ENCODE data around the gene MLLT6. TPM values are rescaled to one million over a fixed set of nuclear protein-coding genes. Genes with fewer than 3 reads are reported as not detected.

The MLLT6 gene
- total and polyA plus RNA-seq, 2 of the 4 experiments (the other 2 are of a cell fraction): 7.2 to 21.2 TPM

- dilution Hi-C loops (cut with HindIII; ENCODE audit: low sequenced_read_pairs, unreplicated experiment) (no loop called here), intact Hi-C loops (cut with micrococcal nuclease) (no loop called here), in situ Hi-C loops (cut with MboI; ENCODE audit: low sequenced_read_pairs) (loop anchor here (10.0 kb wide), 2 partner anchors 99 to 309 kb away; partner anchors contain the start of gene SOCS7)
- no peaks in the 10 kb centered on the region for H3K36me3 ChIP-seq (ENCODE audit: control insufficient read depth, insufficient read depth, low read length)
- 64% methylated on average over 3 of the region's 9 CpGs; no CpG with 5 or more reads in 1 of the 2 experiments for WGBS, 2 experiments (ENCODE audit: extremely low coverage in 2 of 2, insufficient read length in 1 of 2)
- no peak overlapping the region for H2BK5ac ChIP-seq (ENCODE audit: low read depth, low read length, poor library complexity, severe bottlenecking)
- H4K20me1 ChIP-seq (ENCODE audit: insufficient read depth, low read length): no peaks in the 10 kb centered on the region
- no peak overlapping the region for H4K8ac ChIP-seq (ENCODE audit: low read depth in 2 of 2, low read length in 2 of 2)
- no peaks in the 10 kb centered on the region for H3K9me3 ChIP-seq (ENCODE audit: control insufficient read depth, insufficient read depth, low read length)
- no peak overlapping the region for H3K14ac ChIP-seq (replicated peaks; ENCODE audit: low read depth, low read length)
- no peaks in the 10 kb centered on the region for H3K4me1 ChIP-seq (ENCODE audit: control insufficient read depth, insufficient read depth, low read length)
- ATAC-seq (ENCODE audit: low read depth) (no peak), DNase-seq (no peak)
- no peak overlapping the region for H3K23ac ChIP-seq (ENCODE audit: low read depth, low read length)
- H2AFZ ChIP-seq (replicated peaks; ENCODE audit: low read length, poor library complexity): no peak overlapping the region
- no peak overlapping the region for H3K4me2 ChIP-seq (ENCODE audit: low read depth, low read length)
- H4K5ac ChIP-seq (ENCODE audit: low read depth, low read length): no peak overlapping the region
- no peak overlapping the region for H3K18ac ChIP-seq (ENCODE audit: low read depth, low read length)
- no peak overlapping the region for H4K91ac ChIP-seq (ENCODE audit: insufficient read depth, low read depth, low read length)
- no peak overlapping the region for H3K27ac ChIP-seq (ENCODE audit: insufficient read depth, low read length)
- no peaks in the 10 kb centered on the region; the same call in 1 of the 2 replicates for H3K9me1 ChIP-seq (ENCODE audit: insufficient read depth, low read length)
- TF ChIP-seq NFE2L2 (IDR thresholded peaks at IDR 0.05; ENCODE audit: low read depth, low read length): no peak
- no peak for TF ChIP-seq MAZ (IDR thresholded peaks at IDR 0.05; ENCODE audit: borderline replicate concordance, low read depth, low read length)
- TF ChIP-seq RCOR1 (IDR thresholded peaks at IDR 0.05; ENCODE audit: insufficient replicate concordance, low read length): no peak
- no peak for TF ChIP-seq CEBPB (IDR thresholded peaks at IDR 0.05; ENCODE audit: low read depth, low read length)
- TF ChIP-seq FOS (IDR thresholded peaks at IDR 0.05; ENCODE audit: low read depth, low read length): no peak
- no peak for TF ChIP-seq CTCF (conservative IDR thresholded peaks at IDR 0.05; ENCODE audit: low read depth, low read length)
- no peak for TF ChIP-seq RFX5 (IDR thresholded peaks at IDR 0.05; ENCODE audit: low read depth, low read length)
- TF ChIP-seq MAFK (IDR thresholded peaks at IDR 0.05; ENCODE audit: low read depth, low read length): no peak
- TF ChIP-seq MXI1 (IDR thresholded peaks at IDR 0.05; ENCODE audit: borderline replicate concordance, low read depth, low read length): no peak
- TF ChIP-seq ELK1 (IDR thresholded peaks at IDR 0.05; ENCODE audit: borderline replicate concordance, low read depth, low read length): no peak
- TF ChIP-seq RAD21 (IDR thresholded peaks at IDR 0.05; ENCODE audit: low read length): no peak
- TF ChIP-seq CHD1 (IDR thresholded peaks at IDR 0.05; ENCODE audit: low read depth, low read length): no peak
- TF ChIP-seq USF2 (IDR thresholded peaks at IDR 0.05; ENCODE audit: low read depth, low read length): no peak
- TF ChIP-seq BHLHE40 (IDR thresholded peaks at IDR 0.05; ENCODE audit: low read depth, low read length): no peak
- no peak for TF ChIP-seq POLR2A (IDR thresholded peaks at IDR 0.05; ENCODE audit: low read depth, low read length)
- CTCF ChIA-PET: interaction anchor here (0.7 to 1.8 kb wide), 6 partner anchors 11 to 127 kb away, joined by 3 to 17 read pairs (median 4); partner anchors contain the start of gene EPOP
- H2BK15ac ChIP-seq (ENCODE audit: low read depth, low read length): no peak overlapping the region
- POLR2A ChIA-PET (ENCODE audit: unreplicated experiment): no interaction called here
- H3K79me1 ChIP-seq (ENCODE audit: low read depth in 1 of 2, low read length in 2 of 2): no peaks in the 10 kb centered on the region
- no peak overlapping the region for H3K9ac ChIP-seq (ENCODE audit: low read depth, low read length)
- no peak overlapping the region for H3K4ac ChIP-seq (ENCODE audit: low read depth, low read length)
- H3K56ac ChIP-seq (ENCODE audit: extremely low read depth, insufficient read depth, low read length): no peak overlapping the region
- no TSS peak for BruUV-seq (replicated peaks)
- no peak overlapping the region for H3K4me3 ChIP-seq (ENCODE audit: insufficient read depth, low read depth, low read length)
- no peak overlapping the region for H2AK9ac ChIP-seq (replicated peaks; ENCODE audit: low read depth, low read length, poor library complexity)
- no peak overlapping the region for H2BK20ac ChIP-seq (ENCODE audit: low read depth, low read length)
- peaks cover 35% of the 10 kb centered on the region for H3K27me3 ChIP-seq (ENCODE audit: control insufficient read depth, insufficient read depth, low read length)
- H2BK120ac ChIP-seq (ENCODE audit: low read depth, low read length): no peak overlapping the region
- no peak overlapping the region for H2AK5ac ChIP-seq (ENCODE audit: low read depth, low read length)
These were observed 41.0 kb upstream of the MLLT6 start for GRCh38 chr17:38663964-38664644.
